ENCODE results near the gene PLA2G4D. TPM values are rescaled to one million over a fixed set of nuclear protein-coding genes. Genes with fewer than 3 reads are reported as not detected.
A peak's percentile ranks its signal among the peaks of the same experiment; 100 is the strongest.

The PLA2G4D gene
- total RNA-seq, 1 donor from 2014 or later, result not detected

GRCh38 chr15:42042602-42043400 lies 51.6 kb downstream of the PLA2G4D start:
- DNase-seq (ENCODE audit: extremely low spot score, unreplicated experiment), result no peak
- no peaks in the 10 kb centered on the region for H3K9me3 Mint-ChIP-seq
- H3K4me3 Mint-ChIP-seq, result no peak overlapping the region
- no peaks in the 10 kb centered on the region for H3K27me3 Mint-ChIP-seq
- no peaks in the 10 kb centered on the region for H3K36me3 Mint-ChIP-seq
- no peaks in the 10 kb centered on the region for H3K4me1 Mint-ChIP-seq (ENCODE audit: unreplicated experiment)
- no peak overlapping the region for H3K27ac Mint-ChIP-seq
- no peak for TF ChIP-seq CTCF (conservative IDR thresholded peaks at IDR 0.05)

- Mint-ChIP-seq H3K4me1 (ENCODE audit: unreplicated experiment) (no peaks in the 10 kb centered on the region), H3K4me3 (no peak overlapping the region), H3K27me3 (no peaks in the 10 kb centered on the region), H3K36me3 (no peaks in the 10 kb centered on the region), H3K27ac (no peak overlapping the region), H3K9me3 (no peaks in the 10 kb centered on the region)
- DNase-seq (ENCODE audit: extremely low spot score, unreplicated experiment), result no peak
- no peak for TF ChIP-seq CTCF (conservative IDR thresholded peaks at IDR 0.05)
Observed at GRCh38 chr15:42038401-42038800, 56.0 kb downstream of the PLA2G4D start.

GRCh38 chr15:42037656-42038055 lies 56.7 kb downstream of the PLA2G4D start:
- H3K4me1 Mint-ChIP-seq (ENCODE audit: unreplicated experiment), result no peaks in the 10 kb centered on the region
- no peak for DNase-seq (ENCODE audit: extremely low spot score, unreplicated experiment)
- peaks cover 4% of the 10 kb centered on the region for H3K27me3 Mint-ChIP-seq
- no peak overlapping the region for H3K27ac Mint-ChIP-seq
- no peaks in the 10 kb centered on the region for H3K36me3 Mint-ChIP-seq
- no peaks in the 10 kb centered on the region for H3K9me3 Mint-ChIP-seq
- H3K4me3 Mint-ChIP-seq, result no peak overlapping the region
- no peak for TF ChIP-seq CTCF (conservative IDR thresholded peaks at IDR 0.05)

GRCh38 chr15:42036966-42037365 lies 57.4 kb downstream of the PLA2G4D start:
- no peak for TF ChIP-seq CTCF (conservative IDR thresholded peaks at IDR 0.05)
- no peaks in the 10 kb centered on the region for H3K4me1 Mint-ChIP-seq (ENCODE audit: unreplicated experiment)
- H3K27ac Mint-ChIP-seq, result no peak overlapping the region
- peaks cover 5% of the 10 kb centered on the region for H3K27me3 Mint-ChIP-seq
- no peak for DNase-seq (ENCODE audit: extremely low spot score, unreplicated experiment)
- no peaks in the 10 kb centered on the region for H3K36me3 Mint-ChIP-seq
- no peaks in the 10 kb centered on the region for H3K9me3 Mint-ChIP-seq
- no peak overlapping the region for H3K4me3 Mint-ChIP-seq

- Mint-ChIP-seq H3K4me1 (ENCODE audit: unreplicated experiment) (no peaks in the 10 kb centered on the region), H3K27ac (no peak overlapping the region), H3K9me3 (no peaks in the 10 kb centered on the region), H3K4me3 (no peak overlapping the region), H3K27me3 (peaks cover 11% of the 10 kb centered on the region), H3K36me3 (no peaks in the 10 kb centered on the region)
- peak; percentile 66 for DNase-seq (ENCODE audit: extremely low spot score, unreplicated experiment)
- no peak for TF ChIP-seq CTCF (conservative IDR thresholded peaks at IDR 0.05)
Observed at GRCh38 chr15:42036112-42036905, 58.1 kb downstream of the PLA2G4D start.

Data from type B pancreatic cell (in vitro differentiated cells).